Stomach (tissue), 4 donors: ENCODE results near the gene ADGRD2.

Source experiments
- EP300 ChIP-seq: sonication (generic); formaldehyde crosslinking; IDR thresholded peaks from one replicate; pipeline ENCODE4 v1.6.1; 2017; ENCODE audit warnings: antibody characterized with exemption
- POLR2A ChIP-seq, 4 donors: fragments of 450-650 bp; IDR thresholded peaks; one replicate each; pipeline ENCODE4 v1.6.1; 2016; ENCODE audit warnings: antibody characterized with exemption in 4 of 4, control low read depth in 2 of 4, mild to moderate bottlenecking in 1 of 4, moderate library complexity in 1 of 4
- POLR2AphosphoS5 ChIP-seq, 3 donors: sonication (generic); formaldehyde crosslinking; IDR thresholded peaks; one replicate each; pipeline ENCODE4 v1.6.1; 2016; ENCODE audit warnings: antibody characterized with exemption in 3 of 3
- TF ChIP-seq, protein P1 (sequence below), 7 experiments: fragments of 450-650 bp in 4 of 7; fragments of 200-600 bp in 3 of 7; sonication (generic) in 3 of 7; IDR thresholded peaks; one replicate each; pipeline ENCODE4 v1.5.1; 2016 to 2019; ENCODE audit warnings: antibody characterized with exemption in 7 of 7, control low read depth in 2 of 7, mild to moderate bottlenecking in 1 of 7

DNA sequence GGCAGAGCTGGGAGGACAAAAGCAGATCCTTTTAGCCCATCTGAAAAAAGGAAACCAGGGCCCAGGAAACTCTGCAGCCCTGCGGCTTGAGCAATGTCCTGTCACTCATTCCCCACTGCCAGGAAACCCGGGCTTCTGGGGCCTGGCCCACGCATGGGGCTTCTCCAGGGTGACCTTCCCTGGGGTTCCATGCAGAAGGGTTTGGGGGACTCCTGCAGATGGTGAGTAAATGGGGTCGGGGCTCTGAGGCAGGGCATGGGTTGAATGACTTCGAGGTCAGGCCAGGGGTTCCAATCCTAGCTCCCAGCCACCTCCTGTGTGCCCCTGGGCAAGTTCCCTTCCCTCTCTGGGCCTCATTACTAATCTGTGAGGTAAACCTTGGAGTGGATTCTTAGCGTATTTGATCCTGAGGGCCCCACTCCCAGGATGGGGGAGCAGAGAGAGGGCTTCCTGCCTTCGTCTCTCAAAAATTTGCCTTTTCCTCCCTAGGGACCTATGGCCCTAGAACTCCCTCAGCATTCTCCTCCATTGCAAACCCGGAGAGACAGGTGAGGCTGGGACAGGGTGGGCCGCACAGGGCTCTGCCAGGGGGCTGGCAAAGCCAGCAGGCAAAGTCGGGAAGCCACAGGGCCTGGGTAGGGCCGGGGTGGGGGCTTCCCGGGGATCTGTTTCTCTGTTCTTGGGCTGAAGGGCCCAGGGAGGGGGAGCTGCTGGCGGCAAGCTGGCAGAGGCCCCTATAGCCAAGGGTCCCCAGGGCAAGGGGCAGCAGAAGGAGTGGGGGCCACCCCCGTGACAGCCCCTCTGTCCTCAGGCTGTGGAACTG lies 25.8 kb downstream of the ADGRD2 start:
- TF ChIP-seq, protein P1, sequence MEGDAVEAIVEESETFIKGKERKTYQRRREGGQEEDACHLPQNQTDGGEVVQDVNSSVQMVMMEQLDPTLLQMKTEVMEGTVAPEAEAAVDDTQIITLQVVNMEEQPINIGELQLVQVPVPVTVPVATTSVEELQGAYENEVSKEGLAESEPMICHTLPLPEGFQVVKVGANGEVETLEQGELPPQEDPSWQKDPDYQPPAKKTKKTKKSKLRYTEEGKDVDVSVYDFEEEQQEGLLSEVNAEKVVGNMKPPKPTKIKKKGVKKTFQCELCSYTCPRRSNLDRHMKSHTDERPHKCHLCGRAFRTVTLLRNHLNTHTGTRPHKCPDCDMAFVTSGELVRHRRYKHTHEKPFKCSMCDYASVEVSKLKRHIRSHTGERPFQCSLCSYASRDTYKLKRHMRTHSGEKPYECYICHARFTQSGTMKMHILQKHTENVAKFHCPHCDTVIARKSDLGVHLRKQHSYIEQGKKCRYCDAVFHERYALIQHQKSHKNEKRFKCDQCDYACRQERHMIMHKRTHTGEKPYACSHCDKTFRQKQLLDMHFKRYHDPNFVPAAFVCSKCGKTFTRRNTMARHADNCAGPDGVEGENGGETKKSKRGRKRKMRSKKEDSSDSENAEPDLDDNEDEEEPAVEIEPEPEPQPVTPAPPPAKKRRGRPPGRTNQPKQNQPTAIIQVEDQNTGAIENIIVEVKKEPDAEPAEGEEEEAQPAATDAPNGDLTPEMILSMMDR (IDR thresholded peaks at IDR 0.05) = no peak
- no peak for TF ChIP-seq POLR2A (IDR thresholded peaks at IDR 0.05)
- no peak for TF ChIP-seq EP300
- TF ChIP-seq POLR2AphosphoS5 (IDR thresholded peaks at IDR 0.05) = no peak
